ENCODE measurements around the gene NRL. TPM values are rescaled to one million over a fixed set of nuclear protein-coding genes. Genes with fewer than 3 reads are reported as not detected.
"Not testable (repeated sequence)": the region's sequence is repeated elsewhere in the genome, so short reads cannot be mapped to it uniquely, and the experiment has no call there.

NRL gene
- total and polyA plus RNA-seq, 5 donors: 0.79 to 2.9 (median 2.6) TPM

DNA sequence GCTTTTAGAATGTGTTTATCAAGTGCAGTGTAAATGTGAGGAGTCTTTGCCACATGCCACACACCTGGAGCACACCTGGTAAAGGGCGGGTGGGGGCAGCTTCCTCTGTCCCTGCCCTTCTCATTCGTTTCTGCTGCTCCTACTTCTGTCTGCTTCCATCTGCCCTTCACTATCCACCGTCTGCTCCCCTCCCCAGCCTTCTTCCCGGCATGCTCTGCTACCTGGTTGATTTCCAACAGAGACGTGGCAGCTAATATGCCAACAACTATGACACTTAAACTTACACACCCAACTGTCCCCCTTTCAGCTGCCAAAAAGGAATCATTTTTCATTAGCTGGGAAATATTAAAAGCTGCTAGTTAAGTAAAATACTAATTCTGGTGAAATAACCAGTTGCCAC is 72.0 kb downstream of the NRL start:
- ATAC-seq: peak; percentile 10 to 35
- no peak overlapping the region for H3K4me3 ChIP-seq (ENCODE audit: low read length)
- peak in 1 of 3 donors; percentile 47 for DNase-seq
- H3K27me3 ChIP-seq (ENCODE audit: control insufficient read depth, insufficient read depth): no peaks in the 10 kb centered on the region
- H3K4me1 ChIP-seq (ENCODE audit: control insufficient read depth, insufficient read depth, low read length): no peaks in the 10 kb centered on the region
- 40% methylated on average over 5 of the region's 5 CpGs for WGBS
- no peaks in the 10 kb centered on the region for H3K9me3 ChIP-seq (ENCODE audit: control insufficient read depth, low read length)
- no peak overlapping the region for H3K27ac ChIP-seq (ENCODE audit: low read length)
- intact Hi-C loops (cut with DNase I): no loop called here

DNA sequence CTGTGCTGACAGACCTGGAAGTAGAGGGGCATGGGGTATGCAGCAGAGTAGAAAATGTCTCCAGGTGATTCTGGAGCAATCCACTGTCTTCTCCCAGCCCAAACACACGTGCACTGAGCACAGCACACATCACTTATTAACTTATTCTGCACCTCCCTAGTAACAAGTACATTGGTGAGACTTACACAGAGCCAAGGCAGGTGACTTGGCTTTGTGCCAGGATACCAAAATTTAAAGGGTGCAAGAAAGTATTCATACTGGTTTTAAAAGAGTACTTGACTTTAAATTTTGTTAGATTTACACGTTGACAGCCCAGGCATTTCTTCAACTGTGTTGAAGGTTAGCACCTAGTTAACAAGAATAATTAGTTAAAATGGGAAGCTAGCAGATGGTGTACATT is 74.1 kb downstream of the NRL start:
- intact Hi-C loops (cut with DNase I): no loop called here
- 43% methylated on average over 2 of the region's 2 CpGs for WGBS
- Histone ChIP-seq H3K27ac (ENCODE audit: low read length) (no peak overlapping the region), H3K9me3 (ENCODE audit: control insufficient read depth, low read length) (no peaks in the 10 kb centered on the region), H3K27me3 (ENCODE audit: control insufficient read depth, insufficient read depth) (no peaks in the 10 kb centered on the region), H3K4me3 (ENCODE audit: low read length) (no peak overlapping the region), H3K4me1 (ENCODE audit: control insufficient read depth, insufficient read depth, low read length) (no peaks in the 10 kb centered on the region)
- no peak for DNase-seq
- ATAC-seq: no peak

DNA sequence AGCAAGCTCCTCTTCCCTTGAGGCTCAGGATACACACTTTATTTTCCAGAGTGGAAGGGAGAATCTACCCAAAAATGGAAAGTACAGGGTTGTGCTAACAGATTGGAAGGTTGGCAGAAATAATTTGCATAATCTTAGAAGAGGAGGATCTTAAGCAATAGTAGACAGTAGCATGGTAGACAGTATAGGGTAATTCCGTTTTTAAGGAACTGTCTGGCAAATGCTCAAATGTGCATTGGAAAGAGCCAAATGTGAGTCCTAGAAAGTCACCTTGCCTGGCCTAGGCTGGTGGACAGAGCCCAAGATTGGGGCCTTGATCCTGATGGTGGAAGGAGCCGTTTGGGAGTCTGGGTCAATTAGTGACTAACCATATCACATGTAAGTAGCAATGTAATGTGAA is 76.1 kb downstream of the NRL start:
- no peak overlapping the region for H3K4me3 ChIP-seq (ENCODE audit: low read length)
- intact Hi-C loops (cut with DNase I): loop anchor here in 1 of 4 donors (5.0 kb wide), 1 partner anchor 51 kb away; the partner anchor contains the start of gene DHRS4L2
- no peak for ATAC-seq
- no peaks in the 10 kb centered on the region for H3K9me3 ChIP-seq (ENCODE audit: control insufficient read depth, low read length)
- DNase-seq: no peak
- H3K27me3 ChIP-seq (ENCODE audit: control insufficient read depth, insufficient read depth): no peaks in the 10 kb centered on the region
- H3K4me1 ChIP-seq (ENCODE audit: control insufficient read depth, insufficient read depth, low read length): no peaks in the 10 kb centered on the region
- WGBS: 90% methylated on average over 2 of the region's 2 CpGs
- H3K27ac ChIP-seq (ENCODE audit: low read length): no peak overlapping the region

DNA sequence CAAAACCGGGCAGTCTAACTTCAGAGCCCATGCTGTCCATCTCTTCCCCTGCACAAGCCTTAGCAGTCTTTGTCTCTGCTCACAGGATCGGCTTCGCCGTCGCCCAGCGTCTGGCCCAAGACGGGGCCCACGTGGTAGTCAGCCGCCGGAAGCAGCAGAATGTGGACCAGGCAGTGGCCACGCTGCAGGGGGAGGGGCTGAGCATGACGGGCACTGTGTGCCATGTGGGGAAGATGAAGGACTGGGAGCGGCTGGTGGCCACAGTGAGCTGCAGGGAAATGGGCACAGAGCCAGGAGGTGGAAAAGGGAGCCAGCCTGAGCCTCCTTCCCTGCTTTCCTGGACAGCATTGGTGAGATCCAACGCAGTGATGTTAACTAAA is 77.1 kb downstream of the NRL start:
- no peak for ATAC-seq
- intact Hi-C loops (cut with DNase I): loop anchor here in 1 of 4 donors (5.0 kb wide), 1 partner anchor 50 kb away; the partner anchor contains the start of gene DHRS4L2

DNA sequence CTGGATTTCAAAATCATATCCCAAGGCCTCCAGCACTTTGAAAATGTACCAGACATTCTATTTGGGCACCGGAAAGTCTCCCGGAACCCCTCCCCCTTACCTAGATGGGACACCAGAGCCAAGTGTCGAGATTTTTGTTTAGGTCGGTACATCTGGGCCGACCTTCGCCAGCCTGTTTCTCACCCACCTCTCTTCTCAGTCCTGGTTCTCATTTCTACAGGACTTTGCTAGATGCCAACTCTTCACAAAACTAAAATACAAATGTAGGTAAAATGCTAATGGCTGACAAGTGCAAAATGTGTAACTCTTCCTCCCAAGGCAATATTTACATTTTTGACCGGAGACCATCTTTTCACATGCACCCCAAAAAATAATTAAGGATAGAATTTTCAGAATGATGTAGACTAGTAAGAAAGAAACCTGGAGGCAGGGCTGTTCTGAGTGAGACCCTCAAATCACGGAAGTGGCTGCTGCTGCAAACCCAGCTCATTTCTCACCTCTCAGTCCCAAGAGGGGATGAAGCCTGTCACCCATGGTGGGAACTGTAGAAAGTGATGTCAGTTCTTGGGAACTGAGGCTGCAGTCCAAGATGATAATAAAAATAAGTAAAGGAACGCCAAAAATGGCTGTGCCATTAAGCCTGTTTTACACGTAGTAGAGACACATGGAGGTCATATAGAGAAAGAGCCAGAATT is 77.6 kb downstream of the NRL start:
- 41% methylated on average over 10 of the region's 10 CpGs for WGBS
- intact Hi-C loops (cut with DNase I): loop anchor here in 1 of 4 donors (5.0 kb wide), 1 partner anchor 50 kb away; the partner anchor contains the start of gene DHRS4L2

More for the DNA sequence above, 77.1 kb downstream of the NRL start:
- WGBS: 71% methylated on average over 14 of the region's 14 CpGs
- peak in 1 of 3 donors; percentile 60 for DNase-seq
- no peak overlapping the region for H3K27ac ChIP-seq (ENCODE audit: low read length)
- no peak overlapping the region for H3K4me3 ChIP-seq (ENCODE audit: low read length)
- no peaks in the 10 kb centered on the region for H3K4me1 ChIP-seq (ENCODE audit: control insufficient read depth, insufficient read depth, low read length)
- H3K27me3 ChIP-seq (ENCODE audit: control insufficient read depth, insufficient read depth): no peaks in the 10 kb centered on the region
- H3K9me3 ChIP-seq (ENCODE audit: control insufficient read depth, low read length): no peaks in the 10 kb centered on the region

DNA sequence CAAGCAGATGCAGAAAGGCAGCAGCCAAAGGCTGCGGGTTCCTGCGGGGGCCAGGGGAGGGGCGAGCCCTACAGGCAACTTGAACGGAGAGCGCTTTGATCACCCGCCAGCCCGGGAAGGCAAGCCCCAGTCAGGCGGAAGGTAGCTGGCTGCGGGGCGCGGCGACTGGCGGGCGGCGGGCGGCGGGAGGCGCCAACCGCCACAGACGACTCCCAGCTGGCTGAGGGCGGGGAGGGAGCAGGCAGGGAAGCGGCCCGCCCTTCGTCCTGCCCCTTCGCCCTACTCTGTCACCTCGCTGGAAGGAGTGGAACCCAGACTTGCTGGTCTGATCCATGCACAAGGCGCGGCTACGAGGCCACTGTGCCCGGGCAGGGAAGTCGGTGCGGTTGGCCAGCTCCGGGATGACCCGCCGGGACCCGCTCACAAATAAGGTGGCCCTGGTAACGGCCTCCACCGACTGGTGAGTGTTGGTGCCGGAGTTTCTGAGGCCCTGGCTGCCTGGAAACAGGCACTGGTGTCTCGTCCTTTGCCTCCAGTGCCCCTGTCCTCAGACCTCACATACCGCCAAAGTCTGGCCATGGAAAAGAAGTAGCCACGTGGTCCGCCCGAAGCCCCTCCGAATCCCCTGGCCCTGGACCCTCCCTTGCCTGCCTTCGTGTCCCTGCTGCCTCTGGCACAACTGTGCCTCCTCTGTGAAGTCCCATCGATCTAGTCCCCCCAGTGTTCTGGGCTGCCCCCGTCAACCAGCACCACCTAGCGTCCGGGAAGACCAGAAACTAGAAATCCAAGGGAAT is 78.4 kb downstream of the NRL start:
- Histone ChIP-seq H3K4me3 (ENCODE audit: low read length) (peak overlapping the region; percentile 23), H3K27ac (ENCODE audit: low read length) (peak overlapping the region; percentile 67), H3K4me1 (ENCODE audit: control insufficient read depth, insufficient read depth, low read length) (no peaks in the 10 kb centered on the region), H3K9me3 (ENCODE audit: control insufficient read depth, low read length) (no peaks in the 10 kb centered on the region), H3K27me3 (ENCODE audit: control insufficient read depth, insufficient read depth) (no peaks in the 10 kb centered on the region)
- WGBS: under 1% methylated on average over 50 of the region's 50 CpGs
- intact Hi-C loops (cut with DNase I): loop anchor here in 1 of 4 donors (5.0 kb wide), 1 partner anchor 49 kb away; the partner anchor contains the start of gene DHRS4L2
- DNase-seq (peak; percentile 88 to 96 (median 94)), ATAC-seq (peak; percentile 98)

More for the DNA sequence above, 77.6 kb downstream of the NRL start:
- not testable (repeated sequence) for H3K27me3 ChIP-seq (ENCODE audit: control insufficient read depth, insufficient read depth); DNase-seq; H3K9me3 ChIP-seq (ENCODE audit: control insufficient read depth, low read length); ATAC-seq; H3K4me1 ChIP-seq (ENCODE audit: control insufficient read depth, insufficient read depth, low read length)
- Histone ChIP-seq H3K4me3 (ENCODE audit: low read length) (peak overlapping the region; percentile 23), H3K27ac (ENCODE audit: low read length) (peak overlapping the region; percentile 67)

DNA sequence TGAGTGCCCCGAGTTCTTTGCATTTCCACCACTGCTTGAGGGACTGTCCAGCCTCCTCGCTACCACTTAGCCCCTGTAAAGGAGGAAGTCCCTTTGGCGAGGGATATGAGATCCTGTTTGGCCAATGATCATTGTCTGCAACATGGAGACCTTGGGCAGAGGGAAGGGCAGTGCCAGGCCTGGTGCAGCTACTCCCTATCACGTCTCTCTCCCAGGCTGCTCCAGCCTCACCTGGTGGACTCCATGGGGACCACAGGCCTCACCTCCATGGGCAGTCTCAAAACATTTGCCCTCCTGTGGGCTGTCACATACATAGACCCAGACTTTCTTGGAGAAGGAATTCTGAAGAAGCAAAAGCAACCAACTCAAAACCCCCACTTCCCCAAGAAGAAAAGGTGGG is 79.0 kb downstream of the NRL start:
- intact Hi-C loops (cut with DNase I): loop anchor here in 1 of 4 donors (5.0 kb wide), 1 partner anchor 48 kb away; the partner anchor contains the start of gene DHRS4L2
- DNase-seq (peak in 1 of 3 donors; percentile 55), ATAC-seq (peak; percentile 19 to 32)
- WGBS: 48% methylated on average over 3 of the region's 4 CpGs
- not testable (repeated sequence) for H3K4me1 ChIP-seq (ENCODE audit: control insufficient read depth, insufficient read depth, low read length); H3K27me3 ChIP-seq (ENCODE audit: control insufficient read depth, insufficient read depth); H3K4me3 ChIP-seq (ENCODE audit: low read length); H3K9me3 ChIP-seq (ENCODE audit: control insufficient read depth, low read length); H3K27ac ChIP-seq (ENCODE audit: low read length)

DNA sequence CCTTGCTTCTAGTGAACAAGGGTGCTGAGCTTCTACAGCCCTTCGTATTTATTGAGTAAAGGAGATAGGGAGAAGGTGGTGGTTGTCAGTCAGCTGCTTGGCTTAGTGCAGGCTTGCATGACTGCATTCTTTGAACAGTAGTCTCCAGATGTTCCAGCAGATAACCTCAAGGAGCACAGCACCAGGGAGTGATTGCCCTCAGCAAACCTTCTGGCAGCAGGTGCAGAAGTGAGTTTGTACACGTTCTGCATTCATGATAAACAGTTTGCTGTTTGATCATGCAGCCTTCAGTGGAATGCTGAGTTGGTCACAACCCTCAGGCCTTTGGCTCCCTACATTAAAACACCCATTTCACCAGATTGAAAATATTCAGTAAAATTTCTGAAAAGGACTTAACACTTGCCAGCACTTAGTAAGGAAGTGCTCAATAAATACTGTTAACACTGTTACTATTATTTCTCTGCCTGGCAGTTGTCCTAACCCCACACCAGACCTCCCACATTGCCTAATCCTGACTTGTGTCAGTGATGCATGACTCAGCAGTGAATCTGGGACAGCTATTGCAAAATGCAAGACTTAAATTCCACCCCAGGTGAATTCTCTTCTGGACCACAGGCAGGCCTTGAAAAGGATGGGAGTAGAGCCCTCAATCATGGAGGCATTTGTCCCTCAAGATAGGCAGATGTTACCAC is 81.9 kb downstream of the NRL start:
- intact Hi-C loops (cut with DNase I): no loop called here
- no peak for DNase-seq
- ATAC-seq: no peak
- Histone ChIP-seq H3K9me3 (ENCODE audit: control insufficient read depth, low read length) (no peaks in the 10 kb centered on the region), H3K4me1 (ENCODE audit: control insufficient read depth, insufficient read depth, low read length) (no peaks in the 10 kb centered on the region), H3K4me3 (ENCODE audit: low read length) (no peak overlapping the region), H3K27me3 (ENCODE audit: control insufficient read depth, insufficient read depth) (no peaks in the 10 kb centered on the region), H3K27ac (ENCODE audit: low read length) (no peak overlapping the region)
- 86% methylated on average over 2 of the region's 2 CpGs for WGBS

DNA sequence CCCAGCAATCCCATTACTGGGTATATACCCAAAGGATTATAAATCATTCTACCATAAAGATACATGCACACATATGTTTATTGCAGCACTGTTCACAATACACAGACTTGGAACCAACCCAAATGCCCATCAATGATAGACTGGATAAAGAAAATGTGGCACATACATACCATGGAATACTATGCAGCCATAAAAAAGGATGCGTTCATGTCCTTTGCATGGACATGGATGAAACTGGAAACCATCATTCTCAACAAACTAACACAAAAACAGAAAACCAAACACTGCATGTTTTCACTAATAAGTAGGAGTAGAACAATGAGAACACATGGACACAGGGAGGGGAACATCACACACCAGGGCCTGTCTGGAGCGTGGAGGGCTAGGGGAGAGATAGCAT is 83.4 kb downstream of the NRL start:
- H3K27ac ChIP-seq (ENCODE audit: low read length); H3K4me1 ChIP-seq (ENCODE audit: control insufficient read depth, insufficient read depth, low read length); ATAC-seq; H3K27me3 ChIP-seq (ENCODE audit: control insufficient read depth, insufficient read depth); H3K9me3 ChIP-seq (ENCODE audit: control insufficient read depth, low read length); intact Hi-C loops (cut with DNase I); H3K4me3 ChIP-seq (ENCODE audit: low read length); DNase-seq: not testable (repeated sequence)
- WGBS: 91% methylated on average over 2 of the region's 2 CpGs

DNA sequence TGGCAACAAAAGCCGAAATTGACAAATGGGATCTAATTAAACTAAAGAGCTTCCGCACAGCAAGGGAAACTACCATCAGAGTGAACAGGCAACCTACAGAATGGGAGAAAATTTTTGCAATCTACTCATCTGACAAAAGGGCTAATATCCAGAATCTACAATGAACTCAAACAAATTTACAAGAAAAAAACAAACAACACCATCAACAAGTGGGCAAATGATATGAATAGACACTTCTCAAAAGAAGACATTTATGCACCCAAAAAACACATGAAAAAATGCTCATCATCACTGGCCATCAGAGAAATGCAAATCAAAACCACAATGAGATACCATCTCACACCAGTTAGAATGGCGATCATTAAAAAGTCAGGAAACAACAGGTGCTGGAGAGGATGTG is 85.1 kb downstream of the NRL start:
- intact Hi-C loops (cut with DNase I); H3K4me1 ChIP-seq (ENCODE audit: control insufficient read depth, insufficient read depth, low read length); H3K4me3 ChIP-seq (ENCODE audit: low read length); H3K27me3 ChIP-seq (ENCODE audit: control insufficient read depth, insufficient read depth); H3K27ac ChIP-seq (ENCODE audit: low read length); DNase-seq; ATAC-seq; H3K9me3 ChIP-seq (ENCODE audit: control insufficient read depth, low read length): not testable (repeated sequence)
- WGBS: 96% methylated on average over 2 of the region's 3 CpGs
